ENCODE results near the gene SPDYE18. TPM values are rescaled to one million over a fixed set of nuclear protein-coding genes. Genes with fewer than 3 reads are reported as not detected.
A peak's percentile ranks its signal among the peaks of the same experiment; 100 is the strongest.
"Not testable (repeated sequence)": the region's sequence is repeated elsewhere in the genome, so short reads cannot be mapped to it uniquely, and the experiment has no call there.

The SPDYE18 gene
- total RNA-seq, 3 donors from 2014 or later (not counting 1 experiment from before 2014, with no cell fraction given), result 2.3 to 3.7 TPM; not detected in 1

DNA sequence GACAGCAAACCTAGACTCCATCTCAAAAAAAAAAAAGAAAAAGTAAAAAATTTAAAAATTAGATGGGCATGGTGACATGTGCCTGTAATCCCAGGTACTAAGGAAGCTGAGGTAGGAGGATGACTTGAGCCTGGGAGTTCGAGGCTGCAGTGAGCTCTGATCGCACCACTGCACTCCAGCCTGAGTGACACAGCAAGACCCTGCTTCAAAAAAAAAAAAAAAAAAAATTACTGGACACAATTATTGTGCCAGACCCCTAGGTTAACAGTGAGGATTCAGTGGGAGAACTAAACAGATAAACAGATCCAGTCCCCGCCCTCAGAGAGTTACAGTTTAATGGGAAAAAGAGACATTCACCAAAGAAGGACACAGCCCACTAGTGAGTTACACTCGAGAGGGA is 1.4 kb upstream of the SPDYE18 start:
- H3K4me1 ChIP-seq (ENCODE audit: control insufficient read depth, insufficient read depth, low read length); H3K36me3 ChIP-seq (ENCODE audit: control insufficient read depth, insufficient read depth, low read length); H3K4me1 Mint-ChIP-seq; DNase-seq; H3K9me3 ChIP-seq (ENCODE audit: control insufficient read depth, insufficient read depth, low read length); H3K27ac Mint-ChIP-seq; H3K27ac ChIP-seq (ENCODE audit: low read length); H3K27me3 Mint-ChIP-seq (ENCODE audit: low read depth in 2 of 2); H3K9me3 Mint-ChIP-seq; H3K27me3 ChIP-seq (ENCODE audit: control insufficient read depth, insufficient read depth, low read length); H3K4me3 Mint-ChIP-seq; H3K36me3 Mint-ChIP-seq; H3K4me3 ChIP-seq (ENCODE audit: low read length); intact Hi-C loops (cut with micrococcal nuclease): not testable (repeated sequence)
- ATAC-seq, result peak in 1 of 3 donors; percentile 46
- 100% methylated on average over 1 of the region's 4 CpGs for WGBS (ENCODE audit: insufficient coverage)

DNA sequence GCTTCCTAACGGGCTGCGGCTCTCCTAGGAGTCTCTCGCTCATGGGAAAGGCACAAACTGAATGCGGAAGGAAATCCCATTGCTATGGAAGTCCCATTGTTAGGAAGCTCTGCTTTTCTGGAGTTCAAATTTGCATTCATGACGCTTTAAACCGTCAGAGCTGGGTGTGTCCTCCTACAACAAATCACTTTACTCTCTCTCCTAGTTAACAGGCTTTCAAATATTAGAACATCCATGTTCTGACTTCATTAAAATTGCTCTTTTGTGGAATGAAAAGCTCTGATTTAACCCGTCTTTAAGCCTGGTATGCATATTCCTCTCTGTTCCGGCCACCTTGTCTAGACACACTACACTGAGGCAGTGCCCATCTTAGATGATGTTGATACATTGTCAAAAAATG is 30.1 kb downstream of the SPDYE18 start, which contains the start of gene SPDYE17:
Gene SPDYE17 (minus strand): TSS at position 101 of the 400 bp plus-strand sequence. CDS start 1,791 bp downstream, outside the sequence.
- H3K36me3 Mint-ChIP-seq; H3K36me3 ChIP-seq (ENCODE audit: control insufficient read depth, insufficient read depth, low read length); H3K27me3 Mint-ChIP-seq (ENCODE audit: low read depth in 2 of 2); H3K27ac ChIP-seq (ENCODE audit: low read length); ATAC-seq; H3K9me3 Mint-ChIP-seq; H3K4me3 ChIP-seq (ENCODE audit: low read length); H3K4me1 Mint-ChIP-seq; DNase-seq; H3K4me3 Mint-ChIP-seq; H3K27me3 ChIP-seq (ENCODE audit: control insufficient read depth, insufficient read depth, low read length); intact Hi-C loops (cut with micrococcal nuclease); H3K4me1 ChIP-seq (ENCODE audit: control insufficient read depth, insufficient read depth, low read length); H3K27ac Mint-ChIP-seq; H3K9me3 ChIP-seq (ENCODE audit: control insufficient read depth, insufficient read depth, low read length): not testable (repeated sequence)
- no CpG with 5 or more reads among the region's 8 CpGs for WGBS (ENCODE audit: insufficient coverage)

- H3K4me1 ChIP-seq (ENCODE audit: control insufficient read depth, insufficient read depth, low read length); ATAC-seq; H3K27me3 Mint-ChIP-seq (ENCODE audit: low read depth in 2 of 2); H3K9me3 Mint-ChIP-seq; H3K4me1 Mint-ChIP-seq; H3K36me3 ChIP-seq (ENCODE audit: control insufficient read depth, insufficient read depth, low read length); H3K27ac Mint-ChIP-seq; H3K4me3 Mint-ChIP-seq; DNase-seq; H3K4me3 ChIP-seq (ENCODE audit: low read length); H3K27me3 ChIP-seq (ENCODE audit: control insufficient read depth, insufficient read depth, low read length); intact Hi-C loops (cut with micrococcal nuclease); H3K36me3 Mint-ChIP-seq; H3K27ac ChIP-seq (ENCODE audit: low read length); H3K9me3 ChIP-seq (ENCODE audit: control insufficient read depth, insufficient read depth, low read length): not testable (repeated sequence)
- WGBS (ENCODE audit: insufficient coverage), result no CpG with 5 or more reads among the region's 10 CpGs
These were observed 36.0 kb downstream of the SPDYE18 start for GRCh38 chr7:77026349-77026748.

DNA sequence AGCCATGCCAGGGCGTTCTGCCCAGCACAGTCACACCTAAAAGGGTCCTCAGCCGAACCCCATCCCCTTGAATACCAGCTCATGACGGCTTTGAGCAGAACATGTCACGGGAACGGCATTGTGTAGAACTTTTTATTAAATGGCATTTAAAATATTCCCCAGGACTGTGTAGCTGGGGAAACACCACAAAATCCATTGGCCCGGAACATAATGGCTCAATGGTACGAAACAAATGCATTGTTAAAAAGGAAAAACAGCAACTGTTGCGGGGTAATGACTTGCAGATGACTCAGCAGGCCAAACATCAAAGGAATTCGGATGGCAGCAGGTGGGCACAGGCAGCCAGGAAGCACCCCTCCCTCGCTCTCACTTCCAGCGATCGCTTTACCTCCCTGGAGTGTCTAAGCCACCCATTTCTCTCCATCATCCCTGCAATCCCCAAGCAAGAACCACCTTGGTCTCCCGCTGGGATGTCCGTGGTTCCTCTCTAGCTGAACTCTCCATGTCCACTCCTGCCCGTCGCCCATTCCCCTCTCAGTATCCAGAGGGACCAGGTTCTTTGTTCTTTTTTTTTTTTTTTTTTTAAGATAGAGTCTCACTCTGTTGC is 52.2 kb downstream of the SPDYE18 start:
- ATAC-seq; H3K27ac ChIP-seq (ENCODE audit: low read length); H3K4me3 Mint-ChIP-seq; H3K36me3 Mint-ChIP-seq; H3K27me3 ChIP-seq (ENCODE audit: control insufficient read depth, insufficient read depth, low read length); H3K36me3 ChIP-seq (ENCODE audit: control insufficient read depth, insufficient read depth, low read length); intact Hi-C loops (cut with micrococcal nuclease); H3K27me3 Mint-ChIP-seq (ENCODE audit: low read depth in 2 of 2); H3K4me1 Mint-ChIP-seq; DNase-seq; H3K4me3 ChIP-seq (ENCODE audit: low read length); H3K4me1 ChIP-seq (ENCODE audit: control insufficient read depth, insufficient read depth, low read length); H3K27ac Mint-ChIP-seq; H3K9me3 ChIP-seq (ENCODE audit: control insufficient read depth, insufficient read depth, low read length); H3K9me3 Mint-ChIP-seq: not testable (repeated sequence)
- 94% methylated on average over 6 of the region's 16 CpGs for WGBS (ENCODE audit: insufficient coverage)

DNA sequence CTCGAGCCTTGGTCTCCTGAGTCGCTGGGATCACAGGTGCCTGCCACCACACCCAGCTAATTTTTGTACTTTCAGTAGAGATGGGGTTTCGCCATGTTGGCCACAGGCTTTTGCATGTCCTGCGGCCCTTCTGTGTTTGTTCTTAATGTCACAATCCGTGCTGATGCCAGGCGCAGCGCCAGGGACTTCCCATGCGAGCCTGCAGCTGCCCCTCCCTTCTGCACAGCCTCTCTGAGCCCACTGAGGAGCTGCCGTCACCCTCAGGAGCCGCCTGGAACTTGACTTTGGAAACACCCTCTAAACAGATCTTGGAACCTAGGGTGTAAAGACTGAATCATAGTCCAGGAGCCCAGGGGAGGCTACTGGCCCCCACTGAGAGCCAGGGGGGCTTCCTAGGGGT is 54.4 kb downstream of the SPDYE18 start:
- H3K27ac ChIP-seq (ENCODE audit: low read length); H3K4me1 Mint-ChIP-seq; H3K36me3 Mint-ChIP-seq; H3K27me3 ChIP-seq (ENCODE audit: control insufficient read depth, insufficient read depth, low read length); H3K9me3 Mint-ChIP-seq; DNase-seq; H3K9me3 ChIP-seq (ENCODE audit: control insufficient read depth, insufficient read depth, low read length); ATAC-seq; H3K4me3 Mint-ChIP-seq; H3K4me1 ChIP-seq (ENCODE audit: control insufficient read depth, insufficient read depth, low read length); intact Hi-C loops (cut with micrococcal nuclease); H3K4me3 ChIP-seq (ENCODE audit: low read length); H3K27ac Mint-ChIP-seq; H3K27me3 Mint-ChIP-seq (ENCODE audit: low read depth in 2 of 2); H3K36me3 ChIP-seq (ENCODE audit: control insufficient read depth, insufficient read depth, low read length): not testable (repeated sequence)
- 91% methylated on average over 7 of the region's 10 CpGs for WGBS (ENCODE audit: insufficient coverage)

DNA sequence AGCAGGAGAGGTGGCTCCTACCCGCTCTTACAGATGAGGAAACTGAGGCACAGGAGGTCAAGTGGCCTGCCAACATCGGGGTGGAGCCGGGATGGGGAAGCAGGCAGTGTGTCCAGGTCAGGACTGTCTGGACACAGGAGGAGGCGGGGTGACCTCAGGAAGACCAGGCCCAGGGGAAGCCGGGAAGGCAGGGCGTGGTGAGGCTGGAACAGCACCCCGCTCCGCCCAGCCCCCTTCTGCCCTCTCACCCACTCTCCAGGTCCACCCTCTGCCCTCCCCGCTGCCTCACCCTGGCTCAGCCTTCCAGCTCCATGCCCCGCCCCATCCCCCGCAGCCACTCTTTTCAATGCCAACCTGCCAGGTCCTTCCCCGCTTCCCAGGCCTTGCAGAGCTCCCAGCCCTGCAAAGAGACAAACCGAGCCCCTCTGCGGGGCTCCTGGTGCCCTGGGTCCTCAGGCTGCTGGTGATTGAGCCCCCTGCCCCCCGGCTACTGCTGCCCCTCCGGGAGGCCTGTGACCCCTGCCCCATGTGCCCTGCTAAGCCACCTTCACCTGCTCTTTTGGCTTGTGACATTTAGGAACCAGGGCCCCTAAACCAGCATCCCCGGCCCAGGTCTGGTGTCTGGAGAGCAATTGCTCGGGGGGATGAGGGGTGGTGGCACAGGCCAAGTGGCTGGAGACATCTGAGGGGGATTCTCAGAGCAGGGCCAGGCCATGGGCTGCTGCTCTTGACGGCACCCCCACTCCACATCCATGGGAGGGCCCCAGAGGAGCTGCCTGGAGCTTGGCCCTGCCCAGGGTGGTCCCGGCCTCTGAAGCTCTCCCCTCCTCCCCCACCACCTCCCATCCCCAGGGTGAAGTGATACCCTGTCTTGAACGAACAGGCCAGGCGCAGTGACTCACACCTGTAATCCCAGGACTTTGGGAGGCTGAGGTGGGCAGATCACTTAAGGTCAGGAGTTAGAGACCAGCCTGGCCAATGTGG is 55.9 kb downstream of the SPDYE18 start:
- H3K4me1 ChIP-seq (ENCODE audit: control insufficient read depth, insufficient read depth, low read length); H3K4me3 Mint-ChIP-seq; H3K9me3 ChIP-seq (ENCODE audit: control insufficient read depth, insufficient read depth, low read length); H3K27ac ChIP-seq (ENCODE audit: low read length); ATAC-seq; H3K36me3 ChIP-seq (ENCODE audit: control insufficient read depth, insufficient read depth, low read length); H3K4me1 Mint-ChIP-seq; H3K27me3 Mint-ChIP-seq (ENCODE audit: low read depth in 2 of 2); H3K4me3 ChIP-seq (ENCODE audit: low read length); H3K27me3 ChIP-seq (ENCODE audit: control insufficient read depth, insufficient read depth, low read length); H3K27ac Mint-ChIP-seq; intact Hi-C loops (cut with micrococcal nuclease); DNase-seq; H3K9me3 Mint-ChIP-seq; H3K36me3 Mint-ChIP-seq: not testable (repeated sequence)
- WGBS (ENCODE audit: insufficient coverage), result 89% methylated on average over 9 of the region's 22 CpGs

DNA sequence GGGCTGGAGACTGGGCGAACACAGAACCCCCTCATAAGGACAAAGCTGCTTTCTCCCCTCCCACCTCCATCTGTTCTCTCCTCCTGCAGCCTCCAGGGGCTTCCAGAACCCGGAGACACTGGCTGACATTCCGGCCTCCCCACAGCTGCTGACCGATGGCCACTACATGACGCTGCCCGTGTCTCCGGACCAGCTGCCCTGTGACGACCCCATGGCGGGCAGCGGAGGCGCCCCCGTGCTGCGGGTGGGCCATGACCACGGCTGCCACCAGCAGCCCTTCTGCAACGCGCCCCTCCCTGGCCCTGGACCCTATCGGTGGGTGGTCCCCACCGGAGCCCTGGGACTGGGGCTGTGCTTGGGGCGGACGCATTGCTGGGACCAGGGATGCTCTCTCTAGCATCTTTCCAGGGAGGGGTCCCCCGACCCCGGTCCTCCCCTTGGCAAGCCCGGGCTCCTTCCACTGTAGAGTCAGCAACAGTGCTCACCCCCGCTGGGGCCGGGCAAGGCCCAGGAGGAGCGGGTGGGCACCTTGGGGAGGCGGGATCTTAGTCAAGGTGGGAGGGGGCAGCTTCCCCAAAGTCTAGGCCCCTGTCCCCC is 56.8 kb downstream of the SPDYE18 start:
- H3K4me1 ChIP-seq (ENCODE audit: control insufficient read depth, insufficient read depth, low read length); H3K9me3 ChIP-seq (ENCODE audit: control insufficient read depth, insufficient read depth, low read length); H3K36me3 Mint-ChIP-seq; H3K27me3 ChIP-seq (ENCODE audit: control insufficient read depth, insufficient read depth, low read length); H3K9me3 Mint-ChIP-seq; H3K4me3 Mint-ChIP-seq; H3K4me1 Mint-ChIP-seq; DNase-seq; H3K4me3 ChIP-seq (ENCODE audit: low read length); H3K27ac ChIP-seq (ENCODE audit: low read length); H3K36me3 ChIP-seq (ENCODE audit: control insufficient read depth, insufficient read depth, low read length); intact Hi-C loops (cut with micrococcal nuclease); H3K27ac Mint-ChIP-seq; H3K27me3 Mint-ChIP-seq (ENCODE audit: low read depth in 2 of 2); ATAC-seq: not testable (repeated sequence)
- 91% methylated on average over 10 of the region's 27 CpGs for WGBS (ENCODE audit: insufficient coverage)

All from natural killer cell (primary cell).